AG04450 (cell line): ENCODE data around the gene RADIL. TPM values are rescaled to one million over a fixed set of nuclear protein-coding genes. Genes with fewer than 3 reads are reported as not detected.
"Not testable (repeated sequence)": the region's sequence is repeated elsewhere in the genome, so short reads cannot be mapped to it uniquely, and the experiment has no call there.

Experiments
- CTCF ChIA-PET: fragments of 300-600, 350-600 bp; formaldehyde crosslinking; extraction: SDS; loops from one replicate; lab custom pipeline; 2022; ENCODE audit warnings: antibody characterized with exemption, inconsistent platforms; lab: Charles Lee
- POLR2A ChIA-PET: fragments of 350-600 bp; formaldehyde crosslinking; extraction: SDS; loops from one replicate; lab custom pipeline; 2021; ENCODE audit warnings: antibody characterized with exemption, inconsistent platforms; lab: Yijun Ruan, JAX
- DNase-seq: peaks from one replicate; pipeline ENCODE4 v3.0.0-alpha.2; 2011; ENCODE audit warnings: low read depth, low spot score
- H3K27ac ChIP-seq: one replicate; pipeline ENCODE4 v1.5.1; 2012; ENCODE audit warnings: low read depth, low read length, control low read depth
- H3K27me3 ChIP-seq: one replicate; pipeline ENCODE4 v1.6.0; 2012; ENCODE audit warnings: low read length; ENCODE audit not compliant: control insufficient read depth, insufficient read depth
- H3K4me3 ChIP-seq: 2 replicates; pipeline ENCODE4 v1.5.1; 2011; ENCODE audit warnings: mild to moderate bottlenecking, low read depth, low read length, control low read depth
- H3K9me3 ChIP-seq: 2 replicates; pipeline ENCODE4 v1.5.1; 2012; ENCODE audit warnings: low read length; ENCODE audit not compliant: control insufficient read depth, insufficient read depth
- CTCF ChIP-seq: IDR thresholded peaks from 2 replicates; pipeline ENCODE4 v1.5.1; 2011; ENCODE audit warnings: low read depth, low read length, control low read depth, inconsistent platforms
- polyA plus RNA-seq: library from polyadenylated mRNA; depleted of rRNA; stranded (reverse); fragments of >200 nt; gene quantifications from 2 replicates; pipeline ENCODE4 v1.2.3, GENCODE V29; 2011

RADIL gene
- polyA plus RNA-seq, 1 experiment, result 0.07 TPM

- Histone ChIP-seq H3K27me3 (no peaks in the 10 kb centered on the region), H3K9me3 (peaks cover 18% of the 10 kb centered on the region; the same call in 1 of the 2 replicates), H3K27ac (no peak overlapping the region), H3K4me3 (no peak overlapping the region)
- POLR2A ChIA-PET, result interaction anchor here (0.7 kb wide), 1 partner anchor 247 kb away, joined by 7 read pairs; no protein-coding TSS in a partner anchor
- TF ChIP-seq CTCF, result no peak
- DNase-seq, result no peak
- CTCF ChIA-PET, result interaction anchor here (0.6 to 0.7 kb wide), 3 partner anchors 206 to 320 kb away, joined by 3 to 12 read pairs (median 5); no protein-coding TSS in a partner anchor
Observed at GRCh38 chr7:4794591-4795350, 88.7 kb downstream of the RADIL start.

GRCh38 chr7:4794171-4794570, 89.3 kb downstream of the RADIL start:
- H3K27me3 ChIP-seq, DNase-seq, POLR2A ChIA-PET, H3K27ac ChIP-seq, H3K4me3 ChIP-seq: not testable (repeated sequence)
- peaks cover 18% of the 10 kb centered on the region; the same call in 1 of the 2 replicates for H3K9me3 ChIP-seq
- CTCF ChIA-PET, result interaction anchor here (0.6 kb wide), 1 partner anchor 321 kb away, joined by 3 read pairs; no protein-coding TSS in a partner anchor

- POLR2A ChIA-PET, result not testable (repeated sequence)
- CTCF ChIA-PET, result interaction anchor here (0.8 to 1.8 kb wide), 3 partner anchors 15 to 291 kb away, joined by 3 to 4 read pairs (median 4); no protein-coding TSS in a partner anchor
Observed at GRCh38 chr7:4793385-4793993, 90.0 kb downstream of the RADIL start.

GRCh38 chr7:4792537-4793126, 90.9 kb downstream of the RADIL start:
- no peak for DNase-seq
- POLR2A ChIA-PET, result no interaction called here

More at GRCh38 chr7:4793385-4793993, 90.0 kb downstream of the RADIL start:
- H3K27me3 ChIP-seq, DNase-seq, H3K4me3 ChIP-seq, H3K27ac ChIP-seq: not testable (repeated sequence)
- H3K9me3 ChIP-seq, result peaks cover 18% of the 10 kb centered on the region; the same call in 1 of the 2 replicates

GRCh38 chr7:4791738-4792536, 91.6 kb downstream of the RADIL start:
- Histone ChIP-seq H3K4me3 (no peak overlapping the region), H3K9me3 (peaks cover 18% of the 10 kb centered on the region; the same call in 1 of the 2 replicates), H3K27me3 (no peaks in the 10 kb centered on the region), H3K27ac (no peak overlapping the region)
- TF ChIP-seq CTCF, result peak; percentile 55
- CTCF ChIA-PET, result interaction anchor here (0.5 to 1.8 kb wide), 11 partner anchors 11 to 290 kb away, joined by 3 to 9 read pairs (median 5); no protein-coding TSS in a partner anchor
- POLR2A ChIA-PET, result no interaction called here
- no peak for DNase-seq

More at GRCh38 chr7:4792537-4793126, 90.9 kb downstream of the RADIL start:
- Histone ChIP-seq H3K9me3 (peaks cover 18% of the 10 kb centered on the region; the same call in 1 of the 2 replicates), H3K4me3 (no peak overlapping the region), H3K27ac (no peak overlapping the region), H3K27me3 (no peaks in the 10 kb centered on the region)
- no peak for TF ChIP-seq CTCF
- CTCF ChIA-PET, result interaction anchor here (0.6 to 1.8 kb wide), 10 partner anchors 11 to 292 kb away, joined by 3 to 9 read pairs (median 5); no protein-coding TSS in a partner anchor
